Right lobe of liver (tissue), 4 donors: ENCODE data around the gene FBXW11.

Experiments
- POLR2A ChIP-seq: fragments of 450-650 bp; IDR thresholded peaks from one replicate; pipeline ENCODE4 v1.6.1; 2017; ENCODE audit warnings: antibody characterized with exemption, mild to moderate bottlenecking
- TF ChIP-seq, protein P1 (sequence below), 4 donors: fragments of 200-600 bp in 3 of 4; fragments of 450-650 bp in 1 of 4; IDR thresholded peaks; one replicate each; pipeline versions ENCODE4 v1.5.1 to v1.8.0; 2016 to 2022; ENCODE audit warnings: antibody characterized with exemption in 4 of 4, mild to moderate bottlenecking in 2 of 4
- donor health status: DM: no; HTN: no; CAD: no.
- donor health status: DM: no; HTN: no; CAD: no.
- donor health status: DM: no; HTN: yes; CAD: no.

DNA sequence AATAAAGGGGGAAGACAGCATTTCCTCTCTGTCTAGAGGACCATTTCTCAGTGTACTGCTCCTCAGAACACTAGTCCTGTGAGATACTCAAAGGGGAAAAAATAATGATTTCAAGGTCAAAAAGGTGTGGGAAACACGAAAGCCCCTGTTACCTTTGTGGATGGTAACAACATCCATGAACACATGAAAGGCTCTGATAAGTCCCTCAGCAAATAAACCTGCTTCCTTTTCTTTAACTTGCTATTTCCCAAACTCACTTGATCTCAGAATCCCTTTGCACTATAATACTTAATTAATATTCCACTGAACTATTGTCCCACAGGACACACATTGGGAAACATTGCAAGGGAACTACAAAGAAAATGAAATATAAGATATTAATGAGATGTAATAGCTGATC, 155.2 kb downstream of the FBXW11 start:
- TF ChIP-seq, protein P1, sequence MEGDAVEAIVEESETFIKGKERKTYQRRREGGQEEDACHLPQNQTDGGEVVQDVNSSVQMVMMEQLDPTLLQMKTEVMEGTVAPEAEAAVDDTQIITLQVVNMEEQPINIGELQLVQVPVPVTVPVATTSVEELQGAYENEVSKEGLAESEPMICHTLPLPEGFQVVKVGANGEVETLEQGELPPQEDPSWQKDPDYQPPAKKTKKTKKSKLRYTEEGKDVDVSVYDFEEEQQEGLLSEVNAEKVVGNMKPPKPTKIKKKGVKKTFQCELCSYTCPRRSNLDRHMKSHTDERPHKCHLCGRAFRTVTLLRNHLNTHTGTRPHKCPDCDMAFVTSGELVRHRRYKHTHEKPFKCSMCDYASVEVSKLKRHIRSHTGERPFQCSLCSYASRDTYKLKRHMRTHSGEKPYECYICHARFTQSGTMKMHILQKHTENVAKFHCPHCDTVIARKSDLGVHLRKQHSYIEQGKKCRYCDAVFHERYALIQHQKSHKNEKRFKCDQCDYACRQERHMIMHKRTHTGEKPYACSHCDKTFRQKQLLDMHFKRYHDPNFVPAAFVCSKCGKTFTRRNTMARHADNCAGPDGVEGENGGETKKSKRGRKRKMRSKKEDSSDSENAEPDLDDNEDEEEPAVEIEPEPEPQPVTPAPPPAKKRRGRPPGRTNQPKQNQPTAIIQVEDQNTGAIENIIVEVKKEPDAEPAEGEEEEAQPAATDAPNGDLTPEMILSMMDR (IDR thresholded peaks at IDR 0.05): no peak
- TF ChIP-seq POLR2A: no peak
